Measurements from ENCODE around the gene SEZ6.

The SEZ6 gene

DNA sequence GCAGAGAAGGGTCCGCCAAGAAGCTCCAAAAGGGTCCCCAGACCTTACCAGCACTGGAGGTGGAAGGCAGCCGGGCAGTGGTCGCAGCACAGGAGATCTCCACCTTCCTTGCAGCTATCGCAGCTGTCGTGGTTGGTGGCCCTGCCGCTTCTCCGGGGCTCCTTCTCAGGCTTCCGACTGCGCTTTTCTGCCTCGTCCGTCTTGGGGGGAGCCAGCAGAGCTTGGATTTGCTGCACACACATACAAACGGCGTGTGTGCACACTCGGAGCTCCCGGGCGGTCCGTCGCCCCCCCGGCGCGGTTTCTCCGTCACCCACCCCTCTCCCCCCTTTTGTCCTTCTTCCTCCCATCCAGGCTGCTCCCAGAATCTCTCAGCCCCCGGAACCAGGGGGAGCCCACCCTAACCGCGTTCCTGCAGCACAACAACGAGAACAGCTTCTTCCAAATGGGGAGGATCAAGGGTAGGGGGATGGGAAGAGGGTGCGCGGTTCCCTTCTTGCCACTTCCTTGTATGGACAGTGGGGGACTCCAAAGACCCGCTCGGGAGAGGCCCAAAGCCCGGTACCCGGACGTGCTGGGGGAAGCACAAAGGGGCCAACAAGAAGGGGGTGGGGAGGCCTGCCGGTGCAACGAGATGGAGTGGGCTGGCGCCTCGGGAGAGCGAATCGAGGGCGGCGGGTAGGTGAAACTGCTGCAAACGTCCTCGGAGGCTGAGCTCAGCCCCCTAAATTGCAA lies 55.6 kb downstream of the SEZ6 start:
- Mint-ChIP-seq H3K36me3 (ENCODE audit: low read depth) (peaks cover 18% of the 10 kb centered on the region), H3K4me3 (peak overlapping the region; percentile 96 to 98 (median 98)), H3K27me3 (ENCODE audit: low read depth) (no peaks in the 10 kb centered on the region), H3K9me3 (no peaks in the 10 kb centered on the region), H3K27ac (peak overlapping the region; percentile 96 to 100 (median 99)), H3K4me1 (peaks cover 20% of the 10 kb centered on the region)
- TF ChIP-seq, protein P1, sequence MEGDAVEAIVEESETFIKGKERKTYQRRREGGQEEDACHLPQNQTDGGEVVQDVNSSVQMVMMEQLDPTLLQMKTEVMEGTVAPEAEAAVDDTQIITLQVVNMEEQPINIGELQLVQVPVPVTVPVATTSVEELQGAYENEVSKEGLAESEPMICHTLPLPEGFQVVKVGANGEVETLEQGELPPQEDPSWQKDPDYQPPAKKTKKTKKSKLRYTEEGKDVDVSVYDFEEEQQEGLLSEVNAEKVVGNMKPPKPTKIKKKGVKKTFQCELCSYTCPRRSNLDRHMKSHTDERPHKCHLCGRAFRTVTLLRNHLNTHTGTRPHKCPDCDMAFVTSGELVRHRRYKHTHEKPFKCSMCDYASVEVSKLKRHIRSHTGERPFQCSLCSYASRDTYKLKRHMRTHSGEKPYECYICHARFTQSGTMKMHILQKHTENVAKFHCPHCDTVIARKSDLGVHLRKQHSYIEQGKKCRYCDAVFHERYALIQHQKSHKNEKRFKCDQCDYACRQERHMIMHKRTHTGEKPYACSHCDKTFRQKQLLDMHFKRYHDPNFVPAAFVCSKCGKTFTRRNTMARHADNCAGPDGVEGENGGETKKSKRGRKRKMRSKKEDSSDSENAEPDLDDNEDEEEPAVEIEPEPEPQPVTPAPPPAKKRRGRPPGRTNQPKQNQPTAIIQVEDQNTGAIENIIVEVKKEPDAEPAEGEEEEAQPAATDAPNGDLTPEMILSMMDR (IDR thresholded peaks at IDR 0.05; ENCODE audit: unreplicated experiment in 3 of 3) = no peak

- TF ChIP-seq, protein P1 (IDR thresholded peaks at IDR 0.05; ENCODE audit: unreplicated experiment in 3 of 3) = no peak
- H3K27me3 Mint-ChIP-seq (ENCODE audit: low read depth) = no peaks in the 10 kb centered on the region
- H3K4me1 Mint-ChIP-seq = peaks cover 23% of the 10 kb centered on the region
- H3K9me3 Mint-ChIP-seq = no peaks in the 10 kb centered on the region
- H3K27ac Mint-ChIP-seq = peak overlapping the region; percentile 96 to 100 (median 99)
- H3K4me3 Mint-ChIP-seq = peak overlapping the region; percentile 96 to 98 (median 98)
- H3K36me3 Mint-ChIP-seq (ENCODE audit: low read depth) = peaks cover 20% of the 10 kb centered on the region
Observed at GRCh38 chr17:28949185-28950016, 56.4 kb downstream of the SEZ6 start.

- peaks cover 23% of the 10 kb centered on the region for H3K4me1 Mint-ChIP-seq
- TF ChIP-seq, protein P1 (IDR thresholded peaks at IDR 0.05; ENCODE audit: unreplicated experiment in 3 of 3) = no peak
- H3K4me3 Mint-ChIP-seq = peak overlapping the region; percentile 96 to 98 (median 98)
Observed at GRCh38 chr17:28948873-28949184, 57.0 kb downstream of the SEZ6 start.

DNA sequence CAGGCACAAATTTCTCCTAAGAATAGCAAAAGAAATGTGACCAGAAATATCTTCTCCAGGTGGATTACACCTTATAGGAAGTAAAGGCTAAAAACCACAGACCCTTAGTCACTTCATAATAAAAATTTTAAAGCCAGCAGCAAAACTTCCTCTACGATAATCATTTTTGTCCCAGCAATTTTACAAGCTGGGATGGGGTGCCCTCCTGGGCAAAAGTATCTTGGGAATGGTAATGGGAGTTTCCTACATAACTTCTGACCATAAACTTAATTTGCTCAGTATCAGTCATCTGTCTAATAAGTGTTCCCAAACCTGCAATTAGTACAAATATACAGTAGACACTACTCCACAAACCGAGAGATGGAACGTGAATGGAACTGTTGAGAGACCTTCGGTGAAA lies 57.5 kb downstream of the SEZ6 start:
- H3K4me3 Mint-ChIP-seq = peak overlapping the region; percentile 96 to 98 (median 98)
- peak overlapping the region; percentile 96 to 100 (median 99) for H3K27ac Mint-ChIP-seq
- peaks cover 23% of the 10 kb centered on the region for H3K4me1 Mint-ChIP-seq
- TF ChIP-seq, protein P1 (IDR thresholded peaks at IDR 0.05; ENCODE audit: unreplicated experiment in 3 of 3) = no peak
- no peaks in the 10 kb centered on the region for H3K27me3 Mint-ChIP-seq (ENCODE audit: low read depth)
- peaks cover 26% of the 10 kb centered on the region for H3K36me3 Mint-ChIP-seq (ENCODE audit: low read depth)
- no peaks in the 10 kb centered on the region for H3K9me3 Mint-ChIP-seq

More at GRCh38 chr17:28948873-28949184, 57.0 kb downstream of the SEZ6 start:
- Mint-ChIP-seq H3K27ac (peak overlapping the region; percentile 96 to 100 (median 99)), H3K9me3 (no peaks in the 10 kb centered on the region), H3K36me3 (ENCODE audit: low read depth) (peaks cover 21% of the 10 kb centered on the region), H3K27me3 (ENCODE audit: low read depth) (no peaks in the 10 kb centered on the region)

GRCh38 chr17:28947639-28948038 lies 58.2 kb downstream of the SEZ6 start:
- Mint-ChIP-seq H3K4me3 (peak overlapping the region; percentile 96 to 98 (median 98)), H3K27ac (peak overlapping the region; percentile 96 to 100 (median 99)), H3K9me3 (no peaks in the 10 kb centered on the region), H3K36me3 (ENCODE audit: low read depth) (peaks cover 32% of the 10 kb centered on the region), H3K4me1 (peaks cover 23% of the 10 kb centered on the region), H3K27me3 (ENCODE audit: low read depth) (no peaks in the 10 kb centered on the region)
- TF ChIP-seq, protein P1 (IDR thresholded peaks at IDR 0.05; ENCODE audit: unreplicated experiment in 3 of 3) = no peak
